HG02840 (cell line): ENCODE measurements around the gene ATXN1.
"Not testable (repeated sequence)": the region's sequence is repeated elsewhere in the genome, so short reads cannot be mapped to it uniquely, and the experiment has no call there.

ENCODE experiments used
- ATAC-seq: cut with Tn5 transposase; IDR thresholded peaks from one replicate; pipeline ENCODE4 v1.9.1; 2021; ENCODE audit warnings: mild to moderate bottlenecking, moderate library complexity, moderate number of reproducible peaks; ENCODE audit not compliant: unreplicated experiment, low FRiP score

The ATXN1 gene

DNA sequence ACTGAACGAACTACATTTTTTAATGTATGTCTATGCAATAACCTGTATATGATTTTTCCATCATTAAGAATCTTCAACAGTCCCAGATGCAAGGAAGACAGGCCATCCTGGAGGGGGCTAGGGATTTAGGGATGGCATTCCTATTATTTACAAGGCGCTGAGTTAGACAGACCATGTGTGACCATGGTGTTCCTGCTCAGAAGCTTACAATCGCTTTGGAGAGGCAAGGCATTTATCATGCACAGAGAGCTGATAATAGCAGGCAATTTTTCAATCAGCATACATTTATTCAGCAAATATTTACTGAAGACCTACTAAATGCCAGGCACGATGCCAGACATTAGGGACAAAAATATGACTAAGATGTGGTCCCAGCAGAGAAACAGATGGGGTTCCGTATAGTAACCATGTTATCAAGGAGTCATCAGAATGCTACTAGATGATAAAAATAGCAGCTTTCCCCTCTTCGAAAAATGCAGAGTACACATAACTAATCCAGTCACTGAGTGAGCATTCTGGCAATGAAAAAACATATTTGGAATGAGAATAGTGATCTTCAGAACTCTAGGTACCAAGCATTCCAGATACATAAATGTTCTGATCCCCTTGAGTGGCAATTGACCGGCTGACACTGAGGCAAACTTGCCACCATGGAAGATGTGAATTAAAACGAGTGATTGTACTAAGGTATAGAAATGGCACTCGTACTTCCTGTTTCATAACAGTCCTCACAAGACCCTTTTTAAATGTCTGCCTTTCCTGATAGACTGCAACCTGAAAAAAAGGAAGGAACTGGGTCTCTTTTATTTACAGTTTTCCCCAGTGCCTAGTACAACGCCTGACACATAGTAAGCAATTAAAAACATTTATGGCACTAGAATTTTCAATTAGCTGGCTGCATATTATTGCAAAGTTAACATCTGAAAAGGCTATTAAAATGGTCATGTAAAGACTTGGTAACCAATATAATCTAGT lies 135.7 kb downstream of the ATXN1 start:
- no peak for ATAC-seq

DNA sequence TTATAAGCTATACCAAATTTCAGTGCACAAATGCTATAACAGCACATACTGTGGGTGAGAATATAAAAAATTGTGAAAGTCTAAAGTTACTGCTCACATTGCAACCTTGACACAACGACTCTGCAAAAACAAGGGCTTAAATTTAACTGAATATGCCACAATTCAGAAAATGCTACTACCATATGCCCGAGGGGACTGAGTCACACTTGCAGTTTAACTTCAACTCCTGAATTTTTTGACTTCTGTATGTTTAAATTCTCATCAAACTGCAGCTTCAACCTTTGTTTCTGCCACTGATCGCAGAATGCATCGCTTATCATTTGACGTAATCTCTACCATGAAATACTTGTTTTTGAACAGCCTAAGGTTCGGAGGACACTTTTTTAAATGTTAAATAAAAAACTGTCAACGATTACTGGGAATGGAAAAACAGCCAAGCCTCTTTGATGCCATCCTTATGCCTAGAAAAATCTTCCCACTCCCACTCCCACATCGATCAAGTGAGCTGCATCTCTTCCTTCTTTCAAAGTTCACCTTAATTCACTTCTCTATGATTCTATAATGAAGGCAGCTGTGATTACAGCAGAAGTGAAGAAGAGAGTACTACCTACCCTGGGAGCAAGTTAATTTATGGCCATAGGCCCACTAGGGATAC lies 136.5 kb downstream of the ATXN1 start:
- ATAC-seq: no peak

DNA sequence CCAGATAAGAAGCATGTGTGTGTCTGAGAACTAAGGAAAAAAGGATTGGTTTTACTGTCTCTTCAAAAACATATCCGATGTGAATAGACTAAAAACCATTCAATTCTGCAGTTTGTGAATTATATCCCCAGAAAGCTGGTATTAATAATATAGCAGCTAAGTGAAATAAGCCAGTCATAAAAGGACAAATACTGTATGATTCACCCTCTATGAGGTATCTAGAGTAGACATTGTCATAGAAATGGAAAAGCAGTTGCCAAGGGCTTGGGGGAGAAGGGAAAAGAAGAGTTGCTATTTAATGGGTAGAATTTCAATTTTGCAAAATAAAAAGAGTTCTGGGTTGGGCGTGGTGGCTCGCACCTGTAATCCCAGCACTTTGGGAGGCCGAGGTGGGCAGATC lies 137.5 kb downstream of the ATXN1 start:
- no peak for ATAC-seq

DNA sequence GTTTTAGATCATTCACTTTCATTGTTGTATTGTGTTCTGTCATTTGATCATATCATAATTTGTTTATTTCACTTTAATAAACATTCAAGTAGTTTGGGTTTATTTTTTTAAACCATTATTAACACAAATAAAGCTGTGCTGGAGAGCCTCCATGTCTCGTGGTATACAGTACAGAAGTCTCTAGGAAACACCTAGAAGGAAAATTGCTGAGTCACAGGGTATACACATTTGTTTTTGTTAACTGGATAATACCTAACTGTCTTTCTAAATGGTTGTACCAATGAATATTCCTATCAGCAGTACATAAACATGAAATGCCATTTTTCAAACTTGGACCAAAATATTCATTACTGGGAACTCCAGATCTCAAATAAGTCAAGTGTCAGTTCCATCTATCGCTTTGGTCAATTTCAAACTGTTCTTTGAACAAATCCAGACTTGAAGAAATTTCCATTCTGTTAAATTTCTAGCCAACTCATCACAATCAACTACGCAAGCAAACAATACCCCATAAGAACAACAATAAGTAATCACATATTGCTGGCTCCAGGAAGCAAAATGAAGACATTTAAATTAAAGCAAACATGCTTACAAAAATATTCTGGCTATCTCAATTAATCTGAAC lies 138.1 kb downstream of the ATXN1 start:
- ATAC-seq: no peak

DNA sequence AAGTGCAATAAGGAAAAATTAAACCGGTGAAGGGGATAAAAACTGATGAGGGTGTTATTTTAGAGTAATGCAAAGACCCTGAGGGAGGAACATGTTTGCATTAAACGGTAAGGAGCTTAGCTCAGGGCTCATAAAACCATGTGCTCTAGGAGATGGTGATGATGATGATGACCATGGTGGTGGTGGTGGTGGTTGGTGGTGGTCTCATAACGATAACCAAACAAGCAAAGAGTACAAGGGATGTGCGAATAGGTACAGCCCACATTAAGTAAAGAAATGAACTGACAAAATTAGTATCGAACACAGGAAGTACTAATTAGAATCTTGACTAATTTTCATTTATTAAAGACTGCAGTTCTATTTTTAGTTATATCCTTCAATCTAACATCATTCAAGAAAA lies 139.1 kb downstream of the ATXN1 start:
- ATAC-seq: no peak

DNA sequence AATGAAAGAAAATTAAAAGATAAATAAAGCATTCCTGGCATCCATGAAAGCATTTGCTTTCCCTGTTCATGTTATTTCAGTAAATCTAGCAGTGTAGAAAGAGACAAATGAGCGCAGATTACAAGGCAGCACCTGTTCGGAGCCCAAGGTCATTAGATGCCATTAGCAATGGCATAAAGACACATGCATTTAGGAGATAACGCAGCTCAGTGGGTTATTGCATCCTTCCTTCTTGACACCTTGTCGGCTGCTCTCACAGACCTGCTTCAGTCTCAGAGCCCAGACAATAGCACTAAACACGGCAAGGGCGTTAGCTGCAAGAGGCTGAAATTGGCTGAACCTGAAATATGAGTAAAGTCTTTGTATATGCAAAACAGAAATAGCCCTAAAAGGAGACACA lies 140.3 kb downstream of the ATXN1 start:
- ATAC-seq: no peak

DNA sequence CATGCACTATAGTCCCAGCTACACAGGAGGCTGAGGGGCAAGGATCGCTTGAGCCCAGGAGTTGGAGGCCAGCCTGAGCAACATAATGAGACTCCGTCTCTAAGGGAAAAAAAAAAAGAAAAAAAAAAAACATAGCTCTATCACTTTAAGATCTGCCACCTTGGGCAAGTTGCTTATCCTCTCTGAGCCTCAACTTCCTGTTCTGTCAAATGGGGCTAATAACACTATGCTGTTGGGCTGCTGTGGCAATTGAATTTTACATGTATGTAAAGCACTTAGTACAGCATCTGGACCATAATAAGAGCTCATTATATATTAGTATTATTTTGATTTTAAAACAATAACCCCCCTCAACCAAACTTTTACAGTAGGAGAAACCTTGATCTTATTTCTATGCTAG lies 141.5 kb downstream of the ATXN1 start:
- no peak for ATAC-seq

DNA sequence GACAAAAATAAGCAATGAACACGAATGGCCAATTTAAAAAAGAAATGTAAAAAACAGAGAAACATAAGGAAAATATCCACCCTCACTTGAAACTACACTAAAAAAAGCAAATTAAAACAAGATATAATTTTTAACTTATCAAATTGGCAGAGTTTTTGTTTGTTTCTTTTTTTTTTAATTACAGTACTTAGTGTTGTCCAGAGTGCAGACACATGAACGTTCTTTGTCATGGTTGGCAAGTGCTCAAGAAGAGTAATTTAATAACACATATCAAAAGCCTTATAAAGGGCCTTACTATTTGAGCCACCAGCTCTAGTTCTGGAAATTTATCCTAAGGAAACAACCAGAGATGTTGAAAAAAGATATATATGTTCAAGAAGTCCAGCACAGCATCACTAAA lies 142.3 kb downstream of the ATXN1 start:
- ATAC-seq: no peak

DNA sequence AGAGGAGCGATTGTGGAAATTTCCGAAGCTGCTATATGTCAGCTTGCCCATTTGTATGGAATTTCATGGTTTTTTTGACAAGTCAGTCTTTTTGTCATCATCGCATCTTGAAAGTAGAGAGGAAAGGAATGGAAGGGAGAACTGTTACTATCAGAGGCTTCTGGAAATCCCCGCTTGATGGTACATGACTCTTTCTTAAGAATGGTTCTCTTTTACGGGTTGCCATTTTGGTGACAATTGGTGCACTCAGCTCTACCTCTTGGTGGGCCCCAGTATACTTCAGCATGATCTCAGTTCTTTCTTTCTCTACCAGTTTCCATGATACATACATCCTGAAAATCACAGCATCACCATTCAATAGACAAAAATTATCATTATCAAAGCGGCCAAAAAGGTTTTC lies 146.0 kb downstream of the ATXN1 start:
- not testable (repeated sequence) for ATAC-seq

DNA sequence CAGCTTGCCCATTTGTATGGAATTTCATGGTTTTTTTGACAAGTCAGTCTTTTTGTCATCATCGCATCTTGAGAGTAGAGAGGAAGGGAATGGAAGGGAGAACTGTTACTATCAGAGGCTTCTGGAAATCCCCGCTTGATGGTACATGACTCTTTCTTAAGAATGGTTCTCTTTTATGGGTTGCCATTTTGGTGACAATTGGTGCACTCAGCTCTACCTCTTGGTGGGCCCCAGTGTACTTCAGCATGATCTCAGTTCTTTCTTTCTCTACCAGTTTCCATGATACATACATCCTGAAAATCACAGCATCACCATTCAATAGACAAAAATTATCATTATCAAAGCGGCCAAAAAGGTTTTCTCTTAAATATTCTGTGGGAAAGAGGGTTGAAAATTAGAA lies 147.1 kb downstream of the ATXN1 start:
- not testable (repeated sequence) for ATAC-seq

DNA sequence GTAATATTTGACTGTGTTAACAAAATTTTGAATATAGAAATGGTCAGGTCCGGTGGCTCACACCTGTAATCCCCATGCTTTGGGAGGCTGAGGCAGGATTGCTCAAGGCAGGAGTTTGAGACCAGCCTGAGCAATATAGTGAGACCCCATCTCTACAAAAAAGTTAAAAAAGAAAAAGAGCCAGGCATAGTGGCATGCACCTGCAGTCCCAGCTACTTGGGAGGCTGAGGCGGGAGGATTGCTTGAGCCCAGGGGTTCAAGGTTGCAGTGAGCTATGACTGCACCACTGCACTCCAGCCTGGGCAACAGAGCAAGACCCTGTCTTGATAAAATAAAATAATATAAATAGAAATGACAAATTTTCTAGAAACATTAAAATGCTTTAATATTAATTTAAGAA lies 147.8 kb downstream of the ATXN1 start:
- ATAC-seq: not testable (repeated sequence)

DNA sequence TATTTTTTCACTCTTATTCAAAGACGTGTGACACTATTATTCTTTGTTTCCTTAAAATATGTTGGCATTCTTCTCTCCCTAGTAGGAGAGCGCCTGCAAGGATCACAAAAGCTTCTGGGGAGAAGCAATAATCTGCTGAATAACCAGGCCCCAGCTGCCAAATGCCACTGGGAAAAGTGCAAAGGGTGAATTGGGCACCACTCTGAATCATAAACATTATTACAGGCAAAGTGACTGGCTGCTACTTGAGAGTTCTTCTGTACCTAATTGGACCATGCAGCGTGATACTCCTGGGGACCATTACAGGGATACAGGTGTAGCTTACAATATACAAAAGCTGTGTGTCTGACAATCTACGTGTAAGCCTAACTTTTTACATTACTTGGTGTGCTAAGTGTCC lies 152.8 kb downstream of the ATXN1 start:
- ATAC-seq: no peak

DNA sequence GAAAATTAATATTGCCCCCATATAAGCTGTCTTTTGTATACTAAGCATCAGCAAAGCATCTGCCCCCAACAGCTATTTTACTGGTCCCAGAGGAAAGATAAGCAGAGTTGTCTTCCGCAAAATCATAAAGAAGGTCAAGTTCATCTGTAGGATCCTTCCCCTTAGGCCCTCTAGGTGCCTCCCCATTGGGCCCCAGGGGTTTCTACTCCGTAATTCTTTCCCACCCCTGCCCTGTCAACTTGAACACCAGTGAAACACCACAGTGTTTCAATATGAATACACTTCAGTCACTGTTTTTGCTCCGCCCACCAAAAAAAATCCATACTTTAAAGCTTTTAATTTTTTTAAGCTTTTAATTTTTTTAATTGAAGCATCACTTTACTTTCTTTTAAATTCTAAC lies 159.2 kb downstream of the ATXN1 start:
- no peak for ATAC-seq

DNA sequence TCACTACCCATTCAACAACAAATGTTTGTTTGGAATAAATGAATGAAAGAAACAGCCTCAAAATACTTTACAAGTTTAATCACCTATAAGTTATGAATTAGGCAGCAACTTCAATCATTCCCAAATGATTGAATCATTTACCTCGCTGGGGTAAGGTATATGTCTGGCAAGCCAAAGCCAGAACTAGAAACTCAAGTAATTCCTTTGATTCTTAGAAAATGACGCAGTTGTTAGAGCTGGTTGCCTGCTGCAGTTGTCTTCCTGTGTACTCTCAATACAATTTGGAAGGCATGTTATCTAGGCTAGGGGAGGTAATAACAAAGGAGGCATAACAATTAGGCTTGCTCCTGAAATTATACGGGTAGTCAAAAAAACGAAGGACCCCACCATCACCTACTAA lies 160.6 kb downstream of the ATXN1 start:
- no peak for ATAC-seq

DNA sequence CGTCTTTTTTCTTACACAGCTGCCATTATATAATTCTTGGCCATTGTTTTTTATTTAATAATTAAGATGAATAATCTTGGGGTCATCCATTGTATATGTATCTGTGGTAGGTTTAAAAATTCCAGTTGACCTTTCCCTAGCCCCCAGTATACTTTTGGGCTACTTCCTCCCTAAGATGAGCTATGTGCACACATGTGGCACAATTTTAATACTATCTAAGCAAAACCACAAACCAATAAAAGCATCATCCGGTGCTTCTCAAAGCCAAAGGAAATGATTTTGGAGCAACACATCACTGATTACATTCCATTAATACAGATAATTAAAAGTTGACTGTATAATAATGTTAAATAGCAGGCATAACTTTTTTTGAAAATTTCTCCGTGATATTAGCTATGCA lies 161.2 kb downstream of the ATXN1 start:
- ATAC-seq: no peak

DNA sequence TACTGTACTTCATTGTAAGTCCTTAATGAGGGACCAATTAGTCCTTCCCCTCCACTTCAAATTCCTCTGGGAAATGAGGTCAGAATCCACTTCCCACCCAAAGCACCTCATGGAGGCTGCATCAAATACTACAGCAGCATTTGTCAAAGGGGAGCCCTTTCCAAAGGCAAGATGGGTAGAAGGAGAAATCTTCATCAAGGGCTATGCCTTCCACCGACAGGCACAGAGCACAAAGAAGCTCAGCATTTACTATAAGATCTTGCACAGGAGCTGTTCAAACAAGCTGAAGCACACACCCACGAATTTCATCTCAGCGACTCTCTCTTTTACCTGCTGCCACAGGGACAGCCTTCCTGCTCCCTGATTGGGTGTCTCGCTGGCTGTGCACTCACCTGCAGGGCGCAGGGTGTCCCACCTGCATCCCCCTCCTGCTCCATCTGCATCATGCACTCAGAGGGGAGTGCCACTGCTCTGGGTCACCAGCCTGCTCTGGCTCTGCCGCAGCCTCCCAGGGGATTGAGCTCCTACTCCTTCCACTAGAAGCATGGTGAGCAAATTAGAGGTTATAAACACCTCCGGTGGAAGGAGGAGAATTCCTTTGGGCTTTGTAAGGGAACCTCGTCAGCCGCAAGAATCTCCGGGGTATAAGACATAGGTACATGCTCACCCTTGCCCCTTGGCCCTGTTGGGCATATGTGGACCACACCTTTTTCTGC lies 164.5 kb downstream of the ATXN1 start:
- ATAC-seq: no peak

DNA sequence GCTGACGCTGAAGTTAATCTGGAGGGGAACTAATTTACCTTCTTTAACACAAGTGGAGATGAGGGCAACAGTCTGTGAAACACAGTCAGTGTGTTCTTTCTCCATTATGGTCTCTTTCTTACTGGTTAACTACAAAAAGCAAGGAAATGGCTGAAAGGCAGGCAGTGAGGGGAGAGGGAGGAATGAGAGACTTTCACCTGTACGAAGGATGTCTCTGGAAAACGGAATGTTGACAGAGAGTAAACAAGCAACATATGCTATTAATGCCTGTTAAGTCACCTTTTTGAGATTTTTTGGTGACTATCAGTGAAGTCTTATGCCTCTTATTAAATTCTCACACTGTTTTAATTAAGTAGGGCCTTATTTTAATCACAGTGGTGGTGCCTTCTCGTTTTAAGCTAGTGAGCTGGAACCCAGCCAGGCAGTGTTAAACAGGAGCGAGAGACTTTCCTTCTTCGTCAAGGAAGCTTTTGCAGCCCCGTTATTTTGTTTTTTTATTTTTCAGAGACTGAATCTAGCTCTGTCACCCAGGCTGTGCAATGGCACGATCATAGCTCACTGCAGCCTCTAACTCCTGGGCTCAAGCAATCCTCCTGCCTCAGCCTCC lies 165.6 kb downstream of the ATXN1 start:
- no peak for ATAC-seq

DNA sequence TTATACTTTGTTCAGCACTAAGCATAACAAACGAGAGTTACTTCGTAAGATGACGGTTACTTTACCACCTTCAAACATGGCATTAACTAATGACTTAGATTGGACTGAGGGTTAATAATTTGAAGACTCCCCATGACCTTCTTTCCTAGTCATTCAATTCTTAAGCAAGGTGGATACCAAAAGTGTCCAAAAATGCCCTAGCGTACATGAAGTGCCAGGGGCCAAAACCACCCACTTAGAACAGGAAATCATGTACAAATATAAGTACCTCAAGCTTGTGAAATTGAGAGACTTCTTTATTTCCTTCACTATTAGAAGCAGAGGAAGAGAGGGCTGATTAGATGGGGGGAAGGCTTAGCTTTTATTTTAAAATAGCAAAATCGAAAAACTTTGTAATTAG lies 166.4 kb downstream of the ATXN1 start:
- no peak for ATAC-seq

DNA sequence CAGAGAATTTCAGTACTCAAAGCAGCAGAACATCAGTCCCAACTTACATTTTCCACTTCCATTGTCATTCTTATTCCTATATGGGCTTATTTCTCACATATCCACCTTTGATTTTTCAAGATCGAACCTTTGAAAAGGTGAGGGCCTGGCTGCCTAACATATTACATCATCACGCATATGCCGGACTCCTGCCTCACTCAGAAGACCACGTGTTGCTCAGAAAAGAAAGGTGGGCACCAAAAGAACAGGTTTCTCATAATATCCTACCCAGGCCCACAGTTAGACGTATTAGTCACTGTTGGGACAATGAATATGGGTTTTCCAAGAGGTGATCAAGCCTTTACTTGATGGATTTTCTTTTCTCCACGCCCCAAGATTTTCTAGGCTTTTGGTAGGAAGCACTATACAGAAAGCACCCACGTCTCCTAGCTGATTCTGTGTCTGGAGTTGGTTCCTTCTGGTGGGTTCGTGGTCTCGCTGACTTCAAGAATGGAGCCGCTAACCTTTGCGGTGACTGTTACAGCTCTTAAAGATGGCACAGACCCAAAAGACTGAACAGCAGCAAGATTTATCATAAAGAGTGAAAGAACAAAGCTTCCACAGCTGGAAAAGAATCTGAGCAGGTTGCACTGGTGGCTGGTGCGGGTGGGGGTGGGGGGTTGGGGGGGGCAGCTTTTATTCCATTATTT lies 168.9 kb downstream of the ATXN1 start:
- ATAC-seq: no peak
